Measurements from ENCODE around the gene PPP1R10.

- TF ChIP-seq CTCF (IDR thresholded peaks at IDR 0.05 in 8 of 11, conservative IDR thresholded peaks at IDR 0.05 in 3 of 11) (peak in 5 of 11 experiments; percentile 6 to 51 (median 30)), POLR2AphosphoS5 (IDR thresholded peaks at IDR 0.05) (peak; percentile 87 to 94 (median 92)), POLR2A (IDR thresholded peaks at IDR 0.05) (no peak)
Measured at GRCh38 chr6:30556066-30556905, 60.8 kb downstream of the PPP1R10 start, which contains the start of gene GNL1.
